GM19397 (cell line): ENCODE results near the gene LRRC71.

Experiments
- ATAC-seq: cut with Tn5 transposase; IDR thresholded peaks from one replicate; pipeline ENCODE4 v1.9.1; 2021; ENCODE audit warnings: mild to moderate bottlenecking, moderate library complexity; ENCODE audit not compliant: unreplicated experiment

Gene LRRC71

GRCh38 chr1:156920233-156921052, at the start of gene LRRC71:
TSS of gene LRRC71 (plus strand) at chr1:156920632. CDS start at chr1:156920804, 172 bp downstream.
- ATAC-seq = no peak

DNA sequence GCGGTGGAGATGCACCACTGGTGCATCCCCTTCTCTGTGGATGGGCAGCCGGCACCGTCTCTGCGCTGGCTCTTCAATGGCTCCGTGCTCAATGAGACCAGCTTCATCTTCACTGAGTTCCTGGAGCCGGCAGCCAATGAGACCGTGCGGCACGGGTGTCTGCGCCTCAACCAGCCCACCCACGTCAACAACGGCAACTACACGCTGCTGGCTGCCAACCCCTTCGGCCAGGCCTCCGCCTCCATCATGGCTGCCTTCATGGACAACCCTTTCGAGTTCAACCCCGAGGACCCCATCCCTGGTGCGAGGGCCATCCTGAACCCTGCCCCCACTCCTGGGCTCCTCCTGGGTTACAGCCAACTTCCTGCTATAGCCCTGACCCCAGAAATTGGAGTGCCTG, 46.8 kb upstream of the LRRC71 start:
- no peak for ATAC-seq

- no peak for ATAC-seq
Measured at GRCh38 chr1:156874142-156874541, 46.3 kb upstream of the LRRC71 start.

- ATAC-seq = no peak
Measured at GRCh38 chr1:156874572-156875340, 45.7 kb upstream of the LRRC71 start.

GRCh38 chr1:156875341-156875615, 45.2 kb upstream of the LRRC71 start:
- ATAC-seq = no peak

DNA sequence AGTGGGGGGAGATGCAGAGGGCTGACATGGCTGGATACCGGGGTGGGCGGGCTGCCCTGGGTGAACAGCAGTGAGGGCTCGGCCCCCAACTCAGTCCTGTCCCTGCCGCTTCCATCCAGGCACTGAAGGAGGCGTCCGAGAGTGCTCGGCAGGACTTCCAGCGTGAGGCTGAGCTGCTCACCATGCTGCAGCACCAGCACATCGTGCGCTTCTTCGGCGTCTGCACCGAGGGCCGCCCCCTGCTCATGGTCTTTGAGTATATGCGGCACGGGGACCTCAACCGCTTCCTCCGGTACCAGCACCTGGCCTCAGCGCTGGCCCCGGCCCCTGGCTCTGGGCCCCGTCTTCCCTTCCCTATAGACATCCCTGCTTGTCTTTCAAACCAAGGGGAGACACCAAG, 44.2 kb upstream of the LRRC71 start:
- ATAC-seq = no peak

- no peak for ATAC-seq
Measured at GRCh38 chr1:156877433-156878170, 42.8 kb upstream of the LRRC71 start.

GRCh38 chr1:156879876-156880275, 40.6 kb upstream of the LRRC71 start:
- no peak for ATAC-seq

- no peak for ATAC-seq
Measured at GRCh38 chr1:156880473-156880872, 40.0 kb upstream of the LRRC71 start.

- no peak for ATAC-seq
Measured at GRCh38 chr1:156881101-156881500, 39.3 kb upstream of the LRRC71 start.

- no peak for ATAC-seq
Measured at GRCh38 chr1:156881663-156882062, 38.8 kb upstream of the LRRC71 start.

DNA sequence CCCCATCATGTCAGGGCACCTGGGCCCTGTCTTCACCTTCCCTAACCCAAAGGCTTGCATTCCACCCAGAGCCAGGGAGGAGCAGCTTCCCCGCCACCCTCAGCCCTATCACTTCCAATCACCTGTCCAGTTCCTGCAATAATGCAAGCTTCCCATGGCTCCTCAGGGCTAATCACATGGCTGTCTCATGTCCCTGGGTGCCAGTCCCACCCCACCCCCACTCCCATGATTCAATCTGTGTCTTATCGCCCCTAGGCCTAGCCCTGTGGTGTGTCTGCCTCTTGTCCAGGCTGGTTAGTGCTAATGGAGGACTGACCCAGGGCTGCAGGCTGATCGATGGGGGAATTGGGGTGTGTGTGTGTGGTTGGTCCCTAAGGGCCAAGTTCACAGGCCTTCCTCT, 37.9 kb upstream of the LRRC71 start:
- no peak for ATAC-seq

- no peak for ATAC-seq
Measured at GRCh38 chr1:156883919-156884318, 36.5 kb upstream of the LRRC71 start.

DNA sequence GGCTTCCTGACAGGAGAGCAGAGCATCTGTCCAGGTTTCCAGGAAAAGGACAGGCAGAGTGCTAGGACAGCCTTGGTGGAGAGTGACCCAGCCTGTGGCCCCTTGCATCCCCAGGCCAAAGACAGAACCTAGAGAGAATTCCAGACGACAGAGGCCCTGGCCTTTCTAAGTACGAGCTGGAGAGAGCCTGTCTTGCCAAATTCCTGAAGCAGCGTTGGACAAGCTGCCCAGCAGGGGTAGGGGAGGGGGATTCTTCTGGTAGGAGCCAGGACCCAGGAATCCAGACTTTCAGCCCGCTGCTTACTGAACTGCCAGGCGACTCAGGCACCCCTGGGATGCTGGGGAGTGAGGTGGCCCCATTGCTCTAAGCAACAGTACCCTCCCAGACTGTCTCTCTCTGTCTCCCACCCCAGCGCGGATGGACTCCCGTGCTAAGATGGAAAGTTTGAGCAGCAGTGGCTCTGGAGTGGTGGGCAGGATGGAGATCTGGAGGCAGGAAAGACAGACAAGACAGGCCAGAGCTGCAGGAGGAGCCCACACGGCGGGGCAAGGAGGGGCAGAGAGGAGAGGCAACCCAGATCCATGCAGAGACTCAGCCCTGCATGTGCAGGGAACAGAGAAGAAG, 35.8 kb upstream of the LRRC71 start:
- no peak for ATAC-seq

DNA sequence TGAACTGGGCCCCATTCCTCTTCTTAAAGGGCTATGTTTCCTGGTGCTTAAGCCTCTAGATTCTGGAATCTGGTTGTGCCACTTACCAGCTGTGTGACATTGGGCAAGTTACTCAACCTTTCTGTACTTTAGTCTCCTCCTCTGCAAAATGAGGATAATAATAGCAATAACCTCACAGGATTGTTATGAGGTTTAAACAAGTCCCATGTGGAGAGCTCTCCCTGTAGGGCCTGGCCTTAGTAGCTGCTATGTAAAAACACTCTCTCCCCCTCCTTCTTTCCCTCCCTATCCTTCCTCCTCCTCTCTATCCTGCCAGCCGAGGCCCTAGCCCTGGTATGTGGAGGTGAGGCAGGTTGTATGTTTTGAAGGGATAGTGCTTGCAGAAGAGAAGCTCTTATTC, 35.1 kb upstream of the LRRC71 start:
- ATAC-seq = no peak

- ATAC-seq = no peak
Measured at GRCh38 chr1:156885880-156886355, 34.5 kb upstream of the LRRC71 start.

GRCh38 chr1:156886583-156887281, 33.7 kb upstream of the LRRC71 start:
- no peak for ATAC-seq

GRCh38 chr1:156887317-156887716, 33.1 kb upstream of the LRRC71 start:
- no peak for ATAC-seq

- ATAC-seq = no peak
Measured at GRCh38 chr1:156887734-156888133, 32.7 kb upstream of the LRRC71 start.

- ATAC-seq = no peak
Measured at GRCh38 chr1:156889802-156890580, 30.4 kb upstream of the LRRC71 start.
